GM23338 (cell line): ENCODE data around the gene ERC1.

Experiments used
- CREB1 ChIP-seq: fragments of 250-450 bp; sonication (Bioruptor Pico); IDR thresholded peaks from 2 replicates; pipeline ENCODE4 v1.5.0; 2020; ENCODE audit warnings: low read depth, mild to moderate bottlenecking, moderate library complexity
- NANOG ChIP-seq: IDR thresholded peaks from 2 replicates; pipeline ENCODE4 v1.6.1; 2016; ENCODE audit warnings: antibody characterized with exemption, borderline replicate concordance
- POLR2AphosphoS5 ChIP-seq: IDR thresholded peaks from 2 replicates; pipeline ENCODE4 v1.6.1; 2016; ENCODE audit warnings: antibody characterized with exemption, low read depth
- TF ChIP-seq, protein P1 (sequence below), 2 experiments: fragments of 200-600 bp in 1 of 2; sonication (generic) in 1 of 2; conservative IDR thresholded peaks; 2 replicates each; pipeline versions ENCODE4 v1.5.1 to v1.6.1; 2016 to 2017; ENCODE audit warnings: antibody characterized with exemption in 2 of 2, low read depth in 2 of 2, mild to moderate bottlenecking in 2 of 2, moderate library complexity in 1 of 2

DNA sequence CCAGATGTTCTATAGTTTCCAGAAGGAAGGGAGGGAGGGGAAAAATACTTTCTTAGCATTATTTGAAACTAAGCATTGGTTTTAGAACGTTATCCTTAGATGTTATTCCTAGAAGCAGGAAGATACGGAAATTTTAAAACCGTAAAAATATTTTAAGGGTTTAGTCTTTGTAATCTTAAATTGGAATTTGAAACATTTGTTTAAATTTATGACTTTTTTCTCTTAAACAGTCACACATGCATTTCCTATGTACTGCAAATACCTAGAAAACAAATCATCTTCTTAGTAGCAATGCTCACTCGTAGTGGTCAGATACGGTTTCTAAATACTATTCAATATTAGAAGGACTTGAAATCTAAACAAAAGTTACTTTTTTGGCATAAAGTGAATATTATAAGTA is 282.0 kb downstream of the ERC1 start:
- TF ChIP-seq, protein P1, sequence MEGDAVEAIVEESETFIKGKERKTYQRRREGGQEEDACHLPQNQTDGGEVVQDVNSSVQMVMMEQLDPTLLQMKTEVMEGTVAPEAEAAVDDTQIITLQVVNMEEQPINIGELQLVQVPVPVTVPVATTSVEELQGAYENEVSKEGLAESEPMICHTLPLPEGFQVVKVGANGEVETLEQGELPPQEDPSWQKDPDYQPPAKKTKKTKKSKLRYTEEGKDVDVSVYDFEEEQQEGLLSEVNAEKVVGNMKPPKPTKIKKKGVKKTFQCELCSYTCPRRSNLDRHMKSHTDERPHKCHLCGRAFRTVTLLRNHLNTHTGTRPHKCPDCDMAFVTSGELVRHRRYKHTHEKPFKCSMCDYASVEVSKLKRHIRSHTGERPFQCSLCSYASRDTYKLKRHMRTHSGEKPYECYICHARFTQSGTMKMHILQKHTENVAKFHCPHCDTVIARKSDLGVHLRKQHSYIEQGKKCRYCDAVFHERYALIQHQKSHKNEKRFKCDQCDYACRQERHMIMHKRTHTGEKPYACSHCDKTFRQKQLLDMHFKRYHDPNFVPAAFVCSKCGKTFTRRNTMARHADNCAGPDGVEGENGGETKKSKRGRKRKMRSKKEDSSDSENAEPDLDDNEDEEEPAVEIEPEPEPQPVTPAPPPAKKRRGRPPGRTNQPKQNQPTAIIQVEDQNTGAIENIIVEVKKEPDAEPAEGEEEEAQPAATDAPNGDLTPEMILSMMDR (conservative IDR thresholded peaks at IDR 0.05; ENCODE audit: low read depth in 2 of 2), result no peak
- TF ChIP-seq NANOG (no peak), CREB1 (CRISPR knock-in tag) (no peak), POLR2AphosphoS5 (no peak)
